ENCODE results near the gene HILPDA.

Gene HILPDA

DNA sequence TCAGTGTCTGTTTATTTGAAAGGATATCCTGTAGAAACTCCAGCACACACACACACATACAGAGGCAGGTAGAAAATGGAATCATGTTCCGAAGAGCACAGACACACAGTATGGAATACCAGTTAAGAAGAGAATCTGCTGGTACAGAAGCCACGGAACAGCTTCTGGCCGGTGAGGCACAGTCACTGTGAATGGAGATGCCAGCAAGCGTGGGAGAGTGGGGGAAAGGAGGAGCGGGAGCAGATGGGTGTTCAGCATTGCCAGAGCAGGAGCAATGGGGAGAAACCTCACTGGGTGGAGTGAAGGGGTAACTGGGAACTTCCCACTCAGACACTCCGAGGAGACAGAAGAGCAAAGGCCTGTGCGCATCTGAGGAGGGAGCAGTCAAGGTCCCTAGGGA is 36.4 kb upstream of the HILPDA start:
- H3K4me1 ChIP-seq (ENCODE audit: control insufficient read depth in 1 of 2, insufficient read depth in 1 of 2, low read depth in 1 of 2, low read length in 1 of 2) = no peaks in the 10 kb centered on the region
- no peak overlapping the region for H3K4me3 ChIP-seq (ENCODE audit: low read depth in 1 of 2, low read length in 1 of 2)
- H3K36me3 ChIP-seq = no peaks in the 10 kb centered on the region
- no peaks in the 10 kb centered on the region for H3K9me3 ChIP-seq
- H3K27me3 ChIP-seq = no peaks in the 10 kb centered on the region
- no peak overlapping the region for H3K27ac ChIP-seq
- TF ChIP-seq, protein P1, sequence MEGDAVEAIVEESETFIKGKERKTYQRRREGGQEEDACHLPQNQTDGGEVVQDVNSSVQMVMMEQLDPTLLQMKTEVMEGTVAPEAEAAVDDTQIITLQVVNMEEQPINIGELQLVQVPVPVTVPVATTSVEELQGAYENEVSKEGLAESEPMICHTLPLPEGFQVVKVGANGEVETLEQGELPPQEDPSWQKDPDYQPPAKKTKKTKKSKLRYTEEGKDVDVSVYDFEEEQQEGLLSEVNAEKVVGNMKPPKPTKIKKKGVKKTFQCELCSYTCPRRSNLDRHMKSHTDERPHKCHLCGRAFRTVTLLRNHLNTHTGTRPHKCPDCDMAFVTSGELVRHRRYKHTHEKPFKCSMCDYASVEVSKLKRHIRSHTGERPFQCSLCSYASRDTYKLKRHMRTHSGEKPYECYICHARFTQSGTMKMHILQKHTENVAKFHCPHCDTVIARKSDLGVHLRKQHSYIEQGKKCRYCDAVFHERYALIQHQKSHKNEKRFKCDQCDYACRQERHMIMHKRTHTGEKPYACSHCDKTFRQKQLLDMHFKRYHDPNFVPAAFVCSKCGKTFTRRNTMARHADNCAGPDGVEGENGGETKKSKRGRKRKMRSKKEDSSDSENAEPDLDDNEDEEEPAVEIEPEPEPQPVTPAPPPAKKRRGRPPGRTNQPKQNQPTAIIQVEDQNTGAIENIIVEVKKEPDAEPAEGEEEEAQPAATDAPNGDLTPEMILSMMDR (IDR thresholded peaks at IDR 0.05) = no peak

DNA sequence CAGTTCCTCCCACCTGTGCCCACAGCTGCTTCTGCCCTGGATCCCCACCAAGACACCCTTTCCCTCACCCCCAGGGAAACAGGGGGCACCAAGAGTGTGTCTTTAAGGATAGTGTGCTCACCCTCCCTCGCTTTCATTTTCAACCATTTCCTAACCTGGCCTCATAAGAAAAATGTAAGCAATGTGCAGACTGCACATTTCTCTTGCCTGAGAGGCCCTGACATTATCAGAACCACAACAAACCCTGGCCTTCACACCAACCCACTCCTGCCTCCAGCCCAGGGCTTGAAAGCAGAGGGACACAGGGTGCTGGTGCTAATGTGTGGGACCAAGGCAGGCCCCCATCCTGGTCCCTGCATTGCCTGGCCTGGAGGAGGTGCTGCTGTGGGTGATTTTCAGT is 34.9 kb upstream of the HILPDA start:
- TF ChIP-seq, protein P1 (IDR thresholded peaks at IDR 0.05) = no peak
- no peaks in the 10 kb centered on the region for H3K36me3 ChIP-seq
- H3K27ac ChIP-seq = no peak overlapping the region
- no peaks in the 10 kb centered on the region for H3K4me1 ChIP-seq (ENCODE audit: control insufficient read depth in 1 of 2, insufficient read depth in 1 of 2, low read depth in 1 of 2, low read length in 1 of 2)
- H3K27me3 ChIP-seq = no peaks in the 10 kb centered on the region
- no peak overlapping the region for H3K4me3 ChIP-seq (ENCODE audit: low read depth in 1 of 2, low read length in 1 of 2)
- no peaks in the 10 kb centered on the region for H3K9me3 ChIP-seq

DNA sequence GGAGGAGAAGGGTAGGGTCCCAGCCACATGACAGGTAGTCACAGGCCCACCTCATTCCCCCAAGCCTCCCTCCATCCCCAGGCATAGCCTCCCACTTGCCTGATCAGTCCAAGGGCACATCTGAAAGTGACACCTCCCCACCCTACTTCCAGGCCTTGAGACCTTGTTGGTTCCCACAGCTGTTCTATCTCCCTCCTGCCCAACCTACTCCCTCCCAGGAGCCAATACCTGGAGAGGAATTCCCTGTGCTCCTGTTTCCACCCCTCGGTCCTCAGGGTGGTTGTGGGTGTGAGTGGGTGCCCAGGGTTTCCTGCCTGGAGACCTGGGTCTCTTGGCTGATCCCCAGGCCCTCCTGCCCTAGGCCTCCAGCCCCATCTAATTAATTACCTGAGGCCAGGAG is 34.3 kb upstream of the HILPDA start:
- no peaks in the 10 kb centered on the region for H3K4me1 ChIP-seq (ENCODE audit: control insufficient read depth in 1 of 2, insufficient read depth in 1 of 2, low read depth in 1 of 2, low read length in 1 of 2)
- TF ChIP-seq, protein P1 (IDR thresholded peaks at IDR 0.05) = no peak
- H3K36me3 ChIP-seq = no peaks in the 10 kb centered on the region
- no peaks in the 10 kb centered on the region for H3K9me3 ChIP-seq
- H3K27me3 ChIP-seq = no peaks in the 10 kb centered on the region
- no peak overlapping the region for H3K27ac ChIP-seq
- no peak overlapping the region for H3K4me3 ChIP-seq (ENCODE audit: low read depth in 1 of 2, low read length in 1 of 2)

DNA sequence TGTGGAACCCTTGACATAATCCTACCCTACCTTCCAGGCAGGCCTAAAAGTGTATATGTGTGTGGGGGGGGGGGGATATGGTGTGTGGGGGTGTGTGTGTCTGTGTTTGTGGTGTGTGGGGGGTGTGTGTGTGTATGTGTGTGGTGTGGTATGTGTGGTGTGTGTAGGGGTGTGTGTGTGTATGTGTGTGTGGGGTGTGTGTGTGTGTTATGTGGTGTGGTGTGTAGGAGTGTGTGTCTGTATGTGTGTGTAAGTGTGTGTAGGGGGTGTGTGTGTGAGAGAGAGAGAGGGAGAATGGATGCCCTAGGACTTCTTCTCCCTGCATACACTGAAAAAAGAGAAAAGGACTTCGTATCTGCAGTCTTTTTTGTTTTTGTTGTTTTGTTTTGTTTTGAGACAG is 33.6 kb upstream of the HILPDA start:
- H3K4me3 ChIP-seq (ENCODE audit: low read depth in 1 of 2, low read length in 1 of 2) = no peak overlapping the region
- TF ChIP-seq, protein P1 (IDR thresholded peaks at IDR 0.05) = no peak
- no peaks in the 10 kb centered on the region for H3K27me3 ChIP-seq
- H3K27ac ChIP-seq = no peak overlapping the region
- no peaks in the 10 kb centered on the region for H3K4me1 ChIP-seq (ENCODE audit: control insufficient read depth in 1 of 2, insufficient read depth in 1 of 2, low read depth in 1 of 2, low read length in 1 of 2)
- H3K9me3 ChIP-seq = no peaks in the 10 kb centered on the region
- no peaks in the 10 kb centered on the region for H3K36me3 ChIP-seq

DNA sequence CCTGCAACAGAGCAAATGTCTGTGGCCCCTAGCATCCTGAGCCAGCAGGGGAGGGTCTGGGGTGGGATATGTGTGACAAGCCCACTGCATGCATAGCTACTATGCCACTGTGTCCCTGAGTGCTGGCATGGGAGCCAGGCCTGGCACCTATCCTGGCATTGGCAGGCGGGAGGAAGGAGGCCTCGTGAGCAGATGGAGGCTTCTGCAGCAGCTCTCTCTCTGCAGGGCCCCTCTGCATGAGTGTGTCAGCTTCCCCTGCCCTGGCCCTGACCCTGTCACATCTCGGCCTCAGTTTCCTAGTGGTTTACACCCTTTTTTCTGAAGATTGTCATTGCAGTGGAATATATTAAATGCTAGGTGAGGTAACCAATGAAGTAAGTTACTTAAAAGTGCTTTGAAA is 32.8 kb upstream of the HILPDA start:
- H3K4me3 ChIP-seq (ENCODE audit: low read depth in 1 of 2, low read length in 1 of 2) = no peak overlapping the region
- no peaks in the 10 kb centered on the region for H3K4me1 ChIP-seq (ENCODE audit: control insufficient read depth in 1 of 2, insufficient read depth in 1 of 2, low read depth in 1 of 2, low read length in 1 of 2)
- no peaks in the 10 kb centered on the region for H3K27me3 ChIP-seq
- TF ChIP-seq, protein P1 (IDR thresholded peaks at IDR 0.05) = no peak
- H3K27ac ChIP-seq = no peak overlapping the region
- H3K36me3 ChIP-seq = no peaks in the 10 kb centered on the region
- no peaks in the 10 kb centered on the region for H3K9me3 ChIP-seq

DNA sequence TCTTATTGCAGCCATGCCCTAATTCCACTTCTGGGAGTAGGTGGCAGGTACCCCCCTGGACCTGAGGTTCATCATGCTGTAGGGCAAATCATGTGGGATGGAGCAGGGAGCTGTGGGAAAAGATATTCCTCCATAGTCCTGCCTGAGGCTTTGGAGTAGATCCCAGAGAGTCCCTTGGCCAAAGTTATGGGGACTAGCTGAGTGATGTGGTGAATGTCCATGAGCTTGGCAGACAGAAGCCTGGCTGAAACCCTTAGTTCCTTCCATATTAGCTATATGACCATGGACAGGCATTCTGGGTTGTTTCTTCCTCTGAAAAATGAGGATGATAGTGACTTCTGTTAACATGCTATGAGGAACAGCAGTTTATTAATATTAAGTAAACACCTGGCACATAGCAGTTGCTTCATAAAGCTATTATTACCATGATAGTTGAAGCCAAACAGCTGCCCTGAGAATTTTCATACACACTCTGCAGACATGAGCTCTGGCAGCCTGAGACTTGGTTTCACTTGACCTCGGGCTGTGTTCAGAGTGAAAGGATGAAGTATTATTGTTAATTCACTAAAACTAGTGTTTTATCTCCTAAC is 30.9 kb upstream of the HILPDA start:
- TF ChIP-seq, protein P1 (IDR thresholded peaks at IDR 0.05) = no peak

More for the DNA sequence above, 30.9 kb upstream of the HILPDA start:
- H3K4me3 ChIP-seq (ENCODE audit: low read depth in 1 of 2, low read length in 1 of 2) = no peak overlapping the region
- no peaks in the 10 kb centered on the region for H3K27me3 ChIP-seq
- H3K9me3 ChIP-seq = no peaks in the 10 kb centered on the region
- H3K36me3 ChIP-seq = no peaks in the 10 kb centered on the region
- H3K27ac ChIP-seq = no peak overlapping the region
- H3K4me1 ChIP-seq (ENCODE audit: control insufficient read depth in 1 of 2, insufficient read depth in 1 of 2, low read depth in 1 of 2, low read length in 1 of 2) = no peaks in the 10 kb centered on the region

All from neutrophil (primary cell).